ENCODE measurements around the gene SLC37A2. TPM values are rescaled to one million over a fixed set of nuclear protein-coding genes. Genes with fewer than 3 reads are reported as not detected.

SLC37A2 gene
- total RNA-seq, 1 experiment from 2014 or later, result 0.23 TPM

DNA sequence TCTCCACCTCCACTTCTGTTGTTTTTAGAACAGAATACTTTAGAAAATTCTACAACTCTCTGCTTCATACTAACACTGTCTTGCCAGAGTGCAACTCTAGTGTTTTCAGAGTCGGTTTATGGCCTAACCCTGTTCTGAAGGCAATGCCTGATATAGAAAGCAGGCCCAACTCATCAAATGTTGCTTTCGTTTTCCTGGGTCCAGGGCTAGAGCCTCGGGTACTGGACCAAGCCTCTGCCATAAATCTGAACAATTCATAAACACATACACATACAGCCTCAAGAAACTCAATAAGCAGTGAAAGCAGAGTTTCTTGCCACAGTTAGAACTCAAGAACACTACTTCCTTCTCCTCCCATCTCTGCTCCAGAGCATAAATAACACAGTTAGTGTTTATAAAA is 38.5 kb downstream of the SLC37A2 start:
- Histone ChIP-seq H3K27me3 (ENCODE audit: control insufficient read depth, insufficient read depth, low read length) (no peaks in the 10 kb centered on the region), H3K9me3 (ENCODE audit: control insufficient read depth, insufficient read depth, low read depth, low read length) (no peaks in the 10 kb centered on the region), H3K27ac (ENCODE audit: low read length) (no peak overlapping the region), H3K4me1 (ENCODE audit: control insufficient read depth, insufficient read depth, low read length) (no peaks in the 10 kb centered on the region), H3K4me3 (ENCODE audit: low read depth in 2 of 2, low read length in 2 of 2) (no peak overlapping the region), H3K36me3 (ENCODE audit: control insufficient read depth, insufficient read depth, low read length) (peaks cover 3% of the 10 kb centered on the region; the same call in 1 of the 2 replicates)
- POLR2A ChIA-PET, result no interaction called here
- CTCF ChIA-PET, result no interaction called here
- DNase-seq (ENCODE audit: low read depth, low spot score) (no peak), ATAC-seq (no peak)
- BruUV-seq (replicated peaks), result no TSS peak
- intact Hi-C loops (cut with micrococcal nuclease; ENCODE audit: unreplicated experiment), result no loop called here
- in situ Hi-C loops (cut with HindIII; ENCODE audit: low pct_unique_long_range_greater_than_20kb, low sequenced_read_pairs), result no loop called here
- TF ChIP-seq TCF7L2 (IDR thresholded peaks at IDR 0.05; ENCODE audit: low read depth, low read length), result no peak
- TF ChIP-seq, protein P1, sequence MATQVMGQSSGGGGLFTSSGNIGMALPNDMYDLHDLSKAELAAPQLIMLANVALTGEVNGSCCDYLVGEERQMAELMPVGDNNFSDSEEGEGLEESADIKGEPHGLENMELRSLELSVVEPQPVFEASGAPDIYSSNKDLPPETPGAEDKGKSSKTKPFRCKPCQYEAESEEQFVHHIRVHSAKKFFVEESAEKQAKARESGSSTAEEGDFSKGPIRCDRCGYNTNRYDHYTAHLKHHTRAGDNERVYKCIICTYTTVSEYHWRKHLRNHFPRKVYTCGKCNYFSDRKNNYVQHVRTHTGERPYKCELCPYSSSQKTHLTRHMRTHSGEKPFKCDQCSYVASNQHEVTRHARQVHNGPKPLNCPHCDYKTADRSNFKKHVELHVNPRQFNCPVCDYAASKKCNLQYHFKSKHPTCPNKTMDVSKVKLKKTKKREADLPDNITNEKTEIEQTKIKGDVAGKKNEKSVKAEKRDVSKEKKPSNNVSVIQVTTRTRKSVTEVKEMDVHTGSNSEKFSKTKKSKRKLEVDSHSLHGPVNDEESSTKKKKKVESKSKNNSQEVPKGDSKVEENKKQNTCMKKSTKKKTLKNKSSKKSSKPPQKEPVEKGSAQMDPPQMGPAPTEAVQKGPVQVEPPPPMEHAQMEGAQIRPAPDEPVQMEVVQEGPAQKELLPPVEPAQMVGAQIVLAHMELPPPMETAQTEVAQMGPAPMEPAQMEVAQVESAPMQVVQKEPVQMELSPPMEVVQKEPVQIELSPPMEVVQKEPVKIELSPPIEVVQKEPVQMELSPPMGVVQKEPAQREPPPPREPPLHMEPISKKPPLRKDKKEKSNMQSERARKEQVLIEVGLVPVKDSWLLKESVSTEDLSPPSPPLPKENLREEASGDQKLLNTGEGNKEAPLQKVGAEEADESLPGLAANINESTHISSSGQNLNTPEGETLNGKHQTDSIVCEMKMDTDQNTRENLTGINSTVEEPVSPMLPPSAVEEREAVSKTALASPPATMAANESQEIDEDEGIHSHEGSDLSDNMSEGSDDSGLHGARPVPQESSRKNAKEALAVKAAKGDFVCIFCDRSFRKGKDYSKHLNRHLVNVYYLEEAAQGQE (IDR thresholded peaks at IDR 0.05; ENCODE audit: insufficient read depth in 1 of 2, low read depth in 2 of 2, low read length in 1 of 2), result no peak
- TF ChIP-seq, protein P2, sequence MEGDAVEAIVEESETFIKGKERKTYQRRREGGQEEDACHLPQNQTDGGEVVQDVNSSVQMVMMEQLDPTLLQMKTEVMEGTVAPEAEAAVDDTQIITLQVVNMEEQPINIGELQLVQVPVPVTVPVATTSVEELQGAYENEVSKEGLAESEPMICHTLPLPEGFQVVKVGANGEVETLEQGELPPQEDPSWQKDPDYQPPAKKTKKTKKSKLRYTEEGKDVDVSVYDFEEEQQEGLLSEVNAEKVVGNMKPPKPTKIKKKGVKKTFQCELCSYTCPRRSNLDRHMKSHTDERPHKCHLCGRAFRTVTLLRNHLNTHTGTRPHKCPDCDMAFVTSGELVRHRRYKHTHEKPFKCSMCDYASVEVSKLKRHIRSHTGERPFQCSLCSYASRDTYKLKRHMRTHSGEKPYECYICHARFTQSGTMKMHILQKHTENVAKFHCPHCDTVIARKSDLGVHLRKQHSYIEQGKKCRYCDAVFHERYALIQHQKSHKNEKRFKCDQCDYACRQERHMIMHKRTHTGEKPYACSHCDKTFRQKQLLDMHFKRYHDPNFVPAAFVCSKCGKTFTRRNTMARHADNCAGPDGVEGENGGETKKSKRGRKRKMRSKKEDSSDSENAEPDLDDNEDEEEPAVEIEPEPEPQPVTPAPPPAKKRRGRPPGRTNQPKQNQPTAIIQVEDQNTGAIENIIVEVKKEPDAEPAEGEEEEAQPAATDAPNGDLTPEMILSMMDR (IDR thresholded peaks at IDR 0.05), result no peak
- no peak for TF ChIP-seq POLR2AphosphoS5 (IDR thresholded peaks at IDR 0.05; ENCODE audit: low read depth, low read length)
- no peak for TF ChIP-seq SIN3A (IDR thresholded peaks at IDR 0.05; ENCODE audit: borderline replicate concordance, insufficient read depth, low read depth, low read length)

DNA sequence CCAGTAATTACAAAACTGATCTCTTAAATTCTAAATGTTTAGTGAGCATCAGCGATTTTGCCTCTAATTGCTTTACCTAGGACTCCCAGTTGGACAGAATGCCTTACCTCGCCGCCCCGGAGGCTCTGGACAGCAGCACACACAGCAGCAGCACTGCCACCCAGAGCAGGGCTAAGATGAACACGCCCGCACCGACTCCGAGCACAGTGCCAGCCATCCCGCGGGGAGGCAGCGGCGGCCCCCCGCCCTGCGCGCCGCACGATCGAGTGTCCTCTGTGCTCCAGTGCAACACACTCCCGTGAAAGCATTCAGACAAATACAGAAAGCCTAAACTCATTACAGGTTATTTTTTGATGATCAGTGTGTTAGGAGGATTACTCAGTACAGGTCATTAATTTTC is 38.9 kb downstream of the SLC37A2 start:
- H3K36me3 ChIP-seq (ENCODE audit: control insufficient read depth, insufficient read depth, low read length), result peaks cover 3% of the 10 kb centered on the region; the same call in 1 of the 2 replicates
- no TSS peak for BruUV-seq (replicated peaks)
- POLR2A ChIA-PET, result no interaction called here
- H3K4me1 ChIP-seq (ENCODE audit: control insufficient read depth, insufficient read depth, low read length), result no peaks in the 10 kb centered on the region
- no peak overlapping the region for H3K4me3 ChIP-seq (ENCODE audit: low read depth in 2 of 2, low read length in 2 of 2)
- in situ Hi-C loops (cut with HindIII; ENCODE audit: low pct_unique_long_range_greater_than_20kb, low sequenced_read_pairs), result no loop called here
- intact Hi-C loops (cut with micrococcal nuclease; ENCODE audit: unreplicated experiment), result no loop called here
- no peak for DNase-seq (ENCODE audit: low read depth, low spot score)
- TF ChIP-seq POLR2AphosphoS5 (IDR thresholded peaks at IDR 0.05; ENCODE audit: low read depth, low read length) (no peak), SIN3A (IDR thresholded peaks at IDR 0.05; ENCODE audit: borderline replicate concordance, insufficient read depth, low read depth, low read length) (no peak), TCF7L2 (IDR thresholded peaks at IDR 0.05; ENCODE audit: low read depth, low read length) (no peak)
- TF ChIP-seq, protein P2 (IDR thresholded peaks at IDR 0.05), result no peak
- TF ChIP-seq, protein P1 (IDR thresholded peaks at IDR 0.05; ENCODE audit: insufficient read depth in 1 of 2, low read depth in 2 of 2, low read length in 1 of 2), result no peak
- H3K27ac ChIP-seq (ENCODE audit: low read length), result no peak overlapping the region
- ATAC-seq, result no peak
- no peaks in the 10 kb centered on the region for H3K9me3 ChIP-seq (ENCODE audit: control insufficient read depth, insufficient read depth, low read depth, low read length)
- no peaks in the 10 kb centered on the region for H3K27me3 ChIP-seq (ENCODE audit: control insufficient read depth, insufficient read depth, low read length)
- CTCF ChIA-PET, result no interaction called here

Measured in Panc1 (cell line).